ENCODE data around the gene MAP3K9. TPM values are rescaled to one million over a fixed set of nuclear protein-coding genes. Genes with fewer than 3 reads are reported as not detected.

The MAP3K9 gene
- total RNA-seq, 1 donor from 2014 or later: 0.96 TPM

- no peaks in the 10 kb centered on the region for H3K27me3 ChIP-seq
- intact Hi-C loops (cut with DNase I): no loop called here
- no peak for TF ChIP-seq CTCF (IDR thresholded peaks at IDR 0.05)
These were observed 24.6 kb upstream of the MAP3K9 start for GRCh38 chr14:70833884-70834283.

GRCh38 chr14:70832561-70833305 is 23.4 kb upstream of the MAP3K9 start:
- Histone ChIP-seq H3K4me1 (no peaks in the 10 kb centered on the region), H3K36me3 (no peaks in the 10 kb centered on the region), H3K27me3 (no peaks in the 10 kb centered on the region), H3K9me3 (no peaks in the 10 kb centered on the region), H3K4me3 (no peak overlapping the region), H3K27ac (no peak overlapping the region)
- no peak for DNase-seq (ENCODE audit: low spot score in 2 of 2)
- no peak for TF ChIP-seq CTCF (IDR thresholded peaks at IDR 0.05)
- intact Hi-C loops (cut with DNase I): no loop called here

More at GRCh38 chr14:70833884-70834283, 24.6 kb upstream of the MAP3K9 start:
- no peaks in the 10 kb centered on the region for H3K4me1 ChIP-seq
- no peaks in the 10 kb centered on the region for H3K9me3 ChIP-seq
- H3K27ac ChIP-seq: no peak overlapping the region
- no peak overlapping the region for H3K4me3 ChIP-seq
- H3K36me3 ChIP-seq: no peaks in the 10 kb centered on the region
- DNase-seq (ENCODE audit: low spot score in 2 of 2): no peak

GRCh38 chr14:70830998-70831781 is 21.9 kb upstream of the MAP3K9 start:
- intact Hi-C loops (cut with DNase I): no loop called here
- Histone ChIP-seq H3K4me3 (no peak overlapping the region), H3K27me3 (no peaks in the 10 kb centered on the region), H3K9me3 (no peaks in the 10 kb centered on the region), H3K4me1 (no peaks in the 10 kb centered on the region), H3K27ac (no peak overlapping the region), H3K36me3 (no peaks in the 10 kb centered on the region)
- no peak for TF ChIP-seq CTCF (IDR thresholded peaks at IDR 0.05)
- DNase-seq (ENCODE audit: low spot score in 2 of 2): no peak

- no peaks in the 10 kb centered on the region for H3K27me3 ChIP-seq
- no peak overlapping the region for H3K4me3 ChIP-seq
- no peak for DNase-seq (ENCODE audit: low spot score in 2 of 2)
- intact Hi-C loops (cut with DNase I): no loop called here
- no peaks in the 10 kb centered on the region for H3K4me1 ChIP-seq
- H3K9me3 ChIP-seq: no peaks in the 10 kb centered on the region
- H3K27ac ChIP-seq: no peak overlapping the region
- TF ChIP-seq CTCF (IDR thresholded peaks at IDR 0.05): no peak
- no peaks in the 10 kb centered on the region for H3K36me3 ChIP-seq
These were observed 18.9 kb upstream of the MAP3K9 start for GRCh38 chr14:70828188-70828587.

GRCh38 chr14:70827752-70828151 is 18.4 kb upstream of the MAP3K9 start:
- no peaks in the 10 kb centered on the region for H3K27me3 ChIP-seq
- no peak for TF ChIP-seq CTCF (IDR thresholded peaks at IDR 0.05)
- no peak for DNase-seq (ENCODE audit: low spot score in 2 of 2)
- H3K27ac ChIP-seq: no peak overlapping the region
- H3K4me1 ChIP-seq: peaks cover 0 to 2% of the 10 kb centered on the region in 2 donors
- H3K4me3 ChIP-seq: no peak overlapping the region
- no peaks in the 10 kb centered on the region for H3K9me3 ChIP-seq
- H3K36me3 ChIP-seq: no peaks in the 10 kb centered on the region
- intact Hi-C loops (cut with DNase I): no loop called here

All from ascending aorta (tissue), 2 donors.